ENCODE results near the gene PDE6H. TPM values are rescaled to one million over a fixed set of nuclear protein-coding genes. Genes with fewer than 3 reads are reported as not detected.

PDE6H gene
- polyA plus RNA-seq, 2 of the 4 experiments (the other 2 are of a cell fraction) = not detected

DNA sequence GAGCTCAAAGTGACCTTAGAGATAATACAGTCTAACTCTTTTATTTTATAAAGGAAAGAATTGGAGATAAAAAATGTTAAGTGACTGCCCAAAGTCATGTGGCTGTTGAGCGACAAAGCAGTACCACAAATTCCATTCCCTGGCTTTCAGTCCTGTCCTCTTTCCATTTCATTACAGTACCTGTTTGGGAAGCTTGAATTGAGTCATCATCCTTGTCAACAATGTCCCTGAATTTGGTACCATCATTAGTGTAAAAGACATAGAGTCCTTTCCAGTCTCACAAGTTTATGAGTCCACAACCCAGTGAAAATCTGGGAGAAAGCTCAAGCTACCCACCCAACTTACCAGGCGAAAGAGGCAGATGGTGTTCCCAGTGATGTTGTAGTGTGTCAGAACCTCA, 38.3 kb upstream of the PDE6H start:
- WGBS (ENCODE audit: missing lambda C conversion rate) = 93% methylated on average over 2 of the region's 2 CpGs
- ChIA-PET CTCF (interaction anchor here (1.0 to 1.3 kb wide), 2 partner anchors 43 to 150 kb away, joined by 3 to 4 read pairs; no protein-coding TSS in a partner anchor), POLR2A (no interaction called here)
- DNase-seq (ENCODE audit: low read depth in 1 of 2, low spot score in 1 of 2) (no peak), ATAC-seq (no peak), FAIRE-seq (no peak)
- Histone ChIP-seq H3K4me3 (no peak overlapping the region), H3K4me2 (no peak overlapping the region), H3K9me3 (no peaks in the 10 kb centered on the region), H3K27ac (no peak overlapping the region), H3K4me1 (no peaks in the 10 kb centered on the region; the same call in 2 of the 3 replicates)
- TF ChIP-seq CBX8 (IDR thresholded peaks at IDR 0.05) = no peak
- TF ChIP-seq, protein P1, sequence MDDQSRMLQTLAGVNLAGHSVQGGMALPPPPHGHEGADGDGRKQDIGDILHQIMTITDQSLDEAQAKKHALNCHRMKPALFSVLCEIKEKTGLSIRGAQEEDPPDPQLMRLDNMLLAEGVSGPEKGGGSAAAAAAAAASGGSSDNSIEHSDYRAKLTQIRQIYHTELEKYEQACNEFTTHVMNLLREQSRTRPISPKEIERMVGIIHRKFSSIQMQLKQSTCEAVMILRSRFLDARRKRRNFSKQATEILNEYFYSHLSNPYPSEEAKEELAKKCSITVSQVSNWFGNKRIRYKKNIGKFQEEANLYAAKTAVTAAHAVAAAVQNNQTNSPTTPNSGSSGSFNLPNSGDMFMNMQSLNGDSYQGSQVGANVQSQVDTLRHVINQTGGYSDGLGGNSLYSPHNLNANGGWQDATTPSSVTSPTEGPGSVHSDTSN (IDR thresholded peaks at IDR 0.05) = no peak
- TF ChIP-seq SREBF2 (IDR thresholded peaks at IDR 0.05) = no peak
- TF ChIP-seq, protein P2, sequence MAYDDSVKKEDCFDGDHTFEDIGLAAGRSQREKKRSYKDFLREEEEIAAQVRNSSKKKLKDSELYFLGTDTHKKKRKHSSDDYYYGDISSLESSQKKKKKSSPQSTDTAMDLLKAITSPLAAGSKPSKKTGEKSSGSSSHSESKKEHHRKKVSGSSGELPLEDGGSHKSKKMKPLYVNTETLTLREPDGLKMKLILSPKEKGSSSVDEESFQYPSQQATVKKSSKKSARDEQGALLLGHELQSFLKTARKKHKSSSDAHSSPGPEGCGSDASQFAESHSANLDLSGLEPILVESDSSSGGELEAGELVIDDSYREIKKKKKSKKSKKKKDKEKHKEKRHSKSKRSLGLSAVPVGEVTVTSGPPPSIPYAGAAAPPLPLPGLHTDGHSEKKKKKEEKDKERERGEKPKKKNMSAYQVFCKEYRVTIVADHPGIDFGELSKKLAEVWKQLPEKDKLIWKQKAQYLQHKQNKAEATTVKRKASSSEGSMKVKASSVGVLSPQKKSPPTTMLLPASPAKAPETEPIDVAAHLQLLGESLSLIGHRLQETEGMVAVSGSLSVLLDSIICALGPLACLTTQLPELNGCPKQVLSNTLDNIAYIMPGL (CRISPR knock-in tag; IDR thresholded peaks at IDR 0.05; ENCODE audit: borderline replicate concordance) = no peak
- no peak for TF ChIP-seq CEBPB (IDR thresholded peaks at IDR 0.05)
- TF ChIP-seq, protein P3, sequence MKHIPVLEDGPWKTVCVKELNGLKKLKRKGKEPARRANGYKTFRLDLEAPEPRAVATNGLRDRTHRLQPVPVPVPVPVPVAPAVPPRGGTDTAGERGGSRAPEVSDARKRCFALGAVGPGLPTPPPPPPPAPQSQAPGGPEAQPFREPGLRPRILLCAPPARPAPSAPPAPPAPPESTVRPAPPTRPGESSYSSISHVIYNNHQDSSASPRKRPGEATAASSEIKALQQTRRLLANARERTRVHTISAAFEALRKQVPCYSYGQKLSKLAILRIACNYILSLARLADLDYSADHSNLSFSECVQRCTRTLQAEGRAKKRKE (CRISPR knock-in tag; IDR thresholded peaks at IDR 0.05; ENCODE audit: low read depth) = no peak
- no peak for TF ChIP-seq TP53 (CRISPR knock-in tag; IDR thresholded peaks at IDR 0.05)
- TF ChIP-seq, protein P4, sequence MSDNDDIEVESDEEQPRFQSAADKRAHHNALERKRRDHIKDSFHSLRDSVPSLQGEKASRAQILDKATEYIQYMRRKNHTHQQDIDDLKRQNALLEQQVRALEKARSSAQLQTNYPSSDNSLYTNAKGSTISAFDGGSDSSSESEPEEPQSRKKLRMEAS (IDR thresholded peaks at IDR 0.05) = no peak
- TF ChIP-seq NR3C1 (IDR thresholded peaks at IDR 0.05) = no peak
- TF ChIP-seq ZSCAN20 (CRISPR knock-in tag; IDR thresholded peaks at IDR 0.05) = no peak
- TF ChIP-seq HEYL (CRISPR knock-in tag; IDR thresholded peaks at IDR 0.05) = no peak
- no peak for TF ChIP-seq RCOR1 (IDR thresholded peaks at IDR 0.05; ENCODE audit: low read depth, low read length)
- TF ChIP-seq, protein P5, sequence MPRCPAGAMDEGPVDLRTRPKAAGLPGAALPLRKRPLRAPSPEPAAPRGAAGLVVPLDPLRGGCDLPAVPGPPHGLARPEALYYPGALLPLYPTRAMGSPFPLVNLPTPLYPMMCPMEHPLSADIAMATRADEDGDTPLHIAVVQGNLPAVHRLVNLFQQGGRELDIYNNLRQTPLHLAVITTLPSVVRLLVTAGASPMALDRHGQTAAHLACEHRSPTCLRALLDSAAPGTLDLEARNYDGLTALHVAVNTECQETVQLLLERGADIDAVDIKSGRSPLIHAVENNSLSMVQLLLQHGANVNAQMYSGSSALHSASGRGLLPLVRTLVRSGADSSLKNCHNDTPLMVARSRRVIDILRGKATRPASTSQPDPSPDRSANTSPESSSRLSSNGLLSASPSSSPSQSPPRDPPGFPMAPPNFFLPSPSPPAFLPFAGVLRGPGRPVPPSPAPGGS (IDR thresholded peaks at IDR 0.05) = no peak
- TF ChIP-seq MYC (IDR thresholded peaks at IDR 0.05; ENCODE audit: borderline replicate concordance, low read length) = no peak
- no peak for TF ChIP-seq FOXS1 (CRISPR knock-in tag; IDR thresholded peaks at IDR 0.05)
- no peak for TF ChIP-seq EHMT2 (IDR thresholded peaks at IDR 0.05; ENCODE audit: low read depth)
- no peak for TF ChIP-seq BHLHE40 (IDR thresholded peaks at IDR 0.05; ENCODE audit: low read depth, low read length)

DNA sequence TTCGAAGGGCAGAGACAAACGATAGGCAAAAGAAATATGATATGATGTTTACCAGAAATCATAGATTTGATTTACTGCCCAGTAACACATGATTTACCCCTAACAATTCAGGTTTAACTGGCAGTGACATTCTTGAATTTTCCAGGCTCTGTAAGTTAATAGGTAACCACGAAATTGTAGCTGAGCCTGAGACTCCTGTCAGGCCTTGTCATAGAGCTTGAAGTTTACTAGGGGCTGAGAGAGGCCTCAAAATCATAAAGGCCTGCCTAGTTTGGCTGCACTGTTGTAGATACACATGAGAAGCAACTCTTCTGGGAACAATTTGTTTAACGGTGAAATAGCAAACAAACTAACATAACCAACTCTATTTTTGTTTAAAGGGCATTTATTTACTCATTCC, 37.8 kb upstream of the PDE6H start:
- Histone ChIP-seq H3K4me2 (no peak overlapping the region), H3K4me3 (no peak overlapping the region), H3K27ac (no peak overlapping the region), H3K9me3 (no peaks in the 10 kb centered on the region), H3K4me1 (no peaks in the 10 kb centered on the region; the same call in 2 of the 3 replicates)
- ATAC-seq (no peak), FAIRE-seq (no peak), DNase-seq (ENCODE audit: low read depth in 1 of 2, low spot score in 1 of 2) (no peak)
- WGBS (ENCODE audit: missing lambda C conversion rate) = 32% methylated on average over 4 of the region's 4 CpGs
- POLR2A ChIA-PET = no interaction called here
- TF ChIP-seq, protein P6, sequence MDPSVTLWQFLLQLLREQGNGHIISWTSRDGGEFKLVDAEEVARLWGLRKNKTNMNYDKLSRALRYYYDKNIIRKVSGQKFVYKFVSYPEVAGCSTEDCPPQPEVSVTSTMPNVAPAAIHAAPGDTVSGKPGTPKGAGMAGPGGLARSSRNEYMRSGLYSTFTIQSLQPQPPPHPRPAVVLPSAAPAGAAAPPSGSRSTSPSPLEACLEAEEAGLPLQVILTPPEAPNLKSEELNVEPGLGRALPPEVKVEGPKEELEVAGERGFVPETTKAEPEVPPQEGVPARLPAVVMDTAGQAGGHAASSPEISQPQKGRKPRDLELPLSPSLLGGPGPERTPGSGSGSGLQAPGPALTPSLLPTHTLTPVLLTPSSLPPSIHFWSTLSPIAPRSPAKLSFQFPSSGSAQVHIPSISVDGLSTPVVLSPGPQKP (IDR thresholded peaks at IDR 0.05; ENCODE audit: low read depth, low read length) = no peak
- TF ChIP-seq, protein P5 (IDR thresholded peaks at IDR 0.05) = no peak
- TF ChIP-seq TP53 (CRISPR knock-in tag; IDR thresholded peaks at IDR 0.05) (no peak), RFX5 (IDR thresholded peaks at IDR 0.05) (no peak), ZC3H11A (IDR thresholded peaks at IDR 0.05) (no peak), HDAC2 (IDR thresholded peaks at IDR 0.05) (no peak), BHLHE40 (IDR thresholded peaks at IDR 0.05; ENCODE audit: low read depth, low read length) (no peak)
- CTCF ChIA-PET = interaction anchor here (1.0 to 1.3 kb wide), 2 partner anchors 43 to 151 kb away, joined by 3 to 4 read pairs; no protein-coding TSS in a partner anchor

All from A549 (cell line).